HPDE6-E6E7 (cell line): ENCODE results near the gene CCL27.
A peak's percentile ranks its signal among the peaks of the same experiment; 100 is the strongest.

ENCODE experiments used
- DNase-seq: peaks from one replicate; pipeline ENCODE4 v3.0.0; 2011; ENCODE audit warnings: missing footprints; ENCODE audit errors: extremely low spot score

The CCL27 gene

GRCh38 chr9:34684816-34685215 is 22.4 kb upstream of the CCL27 start:
- DNase-seq: no peak

GRCh38 chr9:34684145-34684544 is 21.7 kb upstream of the CCL27 start:
- DNase-seq: no peak

DNA sequence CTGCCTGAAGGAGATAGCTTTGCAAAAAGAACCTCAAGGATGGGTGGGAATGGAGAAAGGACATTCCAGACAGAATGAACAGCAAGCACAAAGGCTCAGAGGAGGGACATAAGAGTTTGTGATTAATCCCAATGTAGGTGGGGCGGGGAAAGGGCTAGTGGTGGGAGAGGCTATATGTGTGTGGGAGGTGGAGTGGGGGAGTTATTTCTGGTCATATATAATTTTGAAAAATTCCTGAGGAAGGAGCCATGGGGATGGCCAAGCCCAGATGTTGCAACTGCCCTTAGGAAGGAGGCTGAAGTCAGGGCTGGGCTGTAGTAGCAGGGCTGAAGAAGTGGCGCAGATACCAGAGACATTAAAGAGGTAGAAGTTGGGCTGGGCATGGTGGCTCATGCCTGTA is 13.4 kb upstream of the CCL27 start:
- DNase-seq: no peak

- DNase-seq: peak; percentile 61
Measured at GRCh38 chr9:34675048-34675714, 12.7 kb upstream of the CCL27 start.

DNA sequence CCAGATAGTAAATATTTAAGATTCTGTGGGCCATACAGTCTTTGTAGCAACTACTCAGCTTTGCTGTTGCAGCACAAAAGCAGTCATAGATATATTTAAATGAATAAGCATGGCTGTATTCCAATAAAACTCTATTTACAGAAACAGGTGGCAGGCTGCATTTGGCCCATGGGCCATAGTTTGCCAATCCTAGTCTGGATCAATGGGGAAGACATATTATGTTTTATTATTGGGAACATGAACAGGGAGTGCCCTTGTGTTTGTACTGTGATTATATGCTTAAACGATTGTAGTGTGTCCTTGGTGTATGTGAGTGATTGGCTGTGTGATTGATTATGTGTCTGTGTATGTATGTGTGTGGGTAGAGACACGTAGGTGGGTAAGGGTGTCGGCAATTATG is 12.0 kb upstream of the CCL27 start:
- no peak for DNase-seq

DNA sequence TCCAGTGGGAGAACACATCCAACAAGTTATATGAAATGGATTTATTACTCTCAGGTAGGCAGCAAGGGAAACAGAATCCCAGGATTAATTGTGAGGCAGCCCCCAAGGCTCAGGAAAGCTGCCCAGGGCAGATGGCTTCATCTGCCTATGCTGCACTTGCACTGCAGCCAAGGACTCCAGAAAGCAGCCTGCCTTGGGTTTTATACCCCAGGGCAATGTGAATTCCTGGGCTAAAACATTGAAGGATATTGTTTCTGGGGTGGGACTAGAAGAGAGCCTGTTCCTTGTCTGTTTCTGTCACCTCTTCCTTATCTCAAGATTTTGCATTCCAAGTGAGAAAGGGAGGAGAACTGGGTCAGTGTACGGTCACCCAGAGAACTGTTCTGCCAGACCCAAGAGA is 8.8 kb upstream of the CCL27 start:
- no peak for DNase-seq

DNA sequence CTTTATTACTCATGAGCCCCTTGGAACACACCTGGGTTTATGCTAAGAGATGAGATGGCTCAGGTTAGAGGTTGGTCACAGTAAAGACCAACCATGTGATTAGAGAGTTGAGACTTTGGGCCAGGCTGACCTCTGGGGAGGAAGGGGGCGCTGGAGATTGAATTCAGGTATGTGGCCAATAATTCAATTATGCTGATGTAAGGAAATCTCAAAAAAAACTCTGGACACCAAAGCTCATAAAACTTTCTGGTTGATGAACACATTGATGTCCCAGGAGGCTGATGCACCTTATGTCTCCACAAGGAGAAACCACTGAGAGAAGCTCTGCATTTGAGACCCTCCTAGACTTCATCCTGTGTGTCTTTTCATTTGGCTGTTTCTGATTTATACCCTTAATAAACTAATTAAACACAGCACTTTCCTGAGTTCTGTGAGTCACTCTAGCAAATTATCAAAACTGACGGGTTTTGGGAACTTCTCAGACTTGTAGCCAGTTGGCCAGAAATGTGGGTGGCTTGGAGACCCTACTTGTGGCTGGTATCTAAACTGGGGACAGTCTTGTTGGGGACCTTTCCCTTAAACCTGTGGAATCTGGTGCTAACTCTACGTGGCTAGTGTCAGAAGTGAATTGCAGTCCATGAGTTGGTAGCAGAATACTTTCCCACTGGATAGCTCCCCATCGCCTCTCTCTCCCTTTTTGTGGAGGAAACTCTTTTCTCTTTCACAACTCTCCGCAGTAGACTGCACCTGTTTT is 7.5 kb upstream of the CCL27 start:
- no peak for DNase-seq

- DNase-seq: peak; percentile 94
Measured at GRCh38 chr9:34665381-34666250, 3.2 kb upstream of the CCL27 start.

GRCh38 chr9:34665067-34665380 is 2.6 kb upstream of the CCL27 start:
- no peak for DNase-seq

- DNase-seq: no peak
Measured at GRCh38 chr9:34664281-34665066, 2.0 kb upstream of the CCL27 start.

GRCh38 chr9:34663303-34663605 is 797 bp upstream of the CCL27 start:
- DNase-seq: no peak

GRCh38 chr9:34659592-34660253 is 2.7 kb downstream of the CCL27 start:
- DNase-seq: no peak

- no peak for DNase-seq
Measured at GRCh38 chr9:34658461-34658860, 4.0 kb downstream of the CCL27 start.

GRCh38 chr9:34656992-34657391 is 5.5 kb downstream of the CCL27 start:
- no peak for DNase-seq

DNA sequence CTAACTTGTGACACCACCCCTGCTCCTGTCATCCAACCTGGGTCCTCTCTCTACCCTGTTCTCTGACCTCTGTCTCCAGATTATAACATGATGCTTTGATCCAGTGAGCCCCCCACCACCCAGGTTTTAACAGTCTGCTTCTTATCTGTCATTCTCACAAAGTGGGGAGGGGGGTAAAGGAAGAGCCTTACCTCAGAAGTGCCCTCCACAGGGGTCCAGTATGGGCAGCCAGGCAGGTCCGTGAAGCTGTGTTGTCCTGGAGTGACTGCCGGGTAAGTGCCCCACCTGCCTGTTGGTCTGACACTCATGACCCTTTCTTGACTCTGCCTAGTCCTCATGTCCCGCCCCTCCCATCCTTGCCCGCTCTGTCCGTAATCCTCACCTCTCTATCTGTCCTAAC is 7.1 kb downstream of the CCL27 start:
- DNase-seq: no peak

GRCh38 chr9:34654323-34655051 is 8.0 kb downstream of the CCL27 start:
- DNase-seq: no peak

GRCh38 chr9:34653151-34654072 is 9.0 kb downstream of the CCL27 start:
- no peak for DNase-seq

DNA sequence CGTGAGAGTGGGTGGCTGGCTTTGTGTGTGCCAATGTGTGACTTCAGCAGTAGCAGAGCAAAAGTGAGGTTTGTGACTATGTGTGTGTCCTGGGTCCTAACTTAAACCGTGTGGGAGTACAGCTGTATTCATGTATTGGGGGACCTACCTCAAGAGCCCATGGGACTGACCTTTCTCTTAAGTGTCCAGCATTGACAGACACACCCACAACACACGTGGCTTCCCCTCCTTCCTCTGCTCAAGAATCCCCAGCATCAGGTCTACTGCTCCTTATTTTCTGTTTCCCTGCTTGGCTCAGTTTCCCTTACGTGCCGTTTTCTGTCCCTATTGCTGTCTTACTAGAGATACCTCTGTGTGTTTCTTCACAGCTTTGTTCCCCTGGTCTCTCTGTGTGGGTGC is 9.9 kb downstream of the CCL27 start:
- DNase-seq: no peak

DNA sequence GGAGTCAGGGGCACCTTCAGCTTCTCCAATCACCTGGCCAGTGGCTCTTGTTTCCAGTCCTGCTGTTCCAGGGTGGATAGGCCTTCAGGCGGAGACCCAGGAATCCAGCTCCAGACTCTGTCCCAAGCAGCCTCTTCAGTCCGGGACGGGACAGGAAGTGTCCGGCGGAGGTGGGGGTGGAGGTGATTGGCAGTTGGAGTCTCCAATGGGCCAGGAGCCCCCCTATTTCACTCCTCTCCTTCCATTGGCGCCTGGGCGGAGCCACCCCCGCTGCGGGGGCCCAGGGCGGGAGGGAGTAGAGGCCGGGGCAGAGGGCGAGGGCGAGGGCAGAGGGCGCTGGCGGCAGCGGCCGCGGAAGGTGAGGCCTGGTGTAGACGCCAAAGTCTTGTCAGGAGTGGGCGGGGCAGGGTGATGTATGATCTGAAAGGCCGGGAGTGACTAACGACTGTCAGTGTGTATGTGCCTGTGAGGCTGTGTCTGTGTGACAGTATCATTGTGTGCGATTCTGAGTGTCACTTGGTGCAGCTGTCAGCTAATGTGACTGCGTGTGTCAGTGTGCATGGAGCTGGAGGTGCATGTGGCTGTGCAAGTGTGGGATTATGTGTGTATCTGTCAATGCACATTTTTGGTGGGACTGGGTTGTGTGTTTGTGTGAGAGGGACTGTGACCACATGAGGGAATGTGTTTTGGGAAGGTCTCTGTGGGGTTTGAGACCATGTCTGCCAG is 10.4 kb downstream of the CCL27 start, which contains the start of gene IL11RA:
Gene IL11RA, plus strand, starts transcription at position 310 of the 726 bp plus-strand sequence. CDS start 3,033 bp downstream, outside the sequence.
- peak; percentile 76 for DNase-seq
